Activated CD8-positive, alpha-beta memory T cell treated with anti-CD3 and anti-CD28 coated beads, Interleukin-2, amount 50 U/mL, for 1 hour (primary cell): ENCODE results near the gene CD1D.
A peak's percentile ranks its signal among the peaks of the same experiment; 100 is the strongest.
"Not testable (repeated sequence)": the region's sequence is repeated elsewhere in the genome, so short reads cannot be mapped to it uniquely, and the experiment has no call there.

ENCODE experiments used
- DNase-seq: peaks from one replicate; pipeline ENCODE4 v3.0.0-alpha.2; 2020; ENCODE audit errors: extremely low read depth

The CD1D gene

DNA sequence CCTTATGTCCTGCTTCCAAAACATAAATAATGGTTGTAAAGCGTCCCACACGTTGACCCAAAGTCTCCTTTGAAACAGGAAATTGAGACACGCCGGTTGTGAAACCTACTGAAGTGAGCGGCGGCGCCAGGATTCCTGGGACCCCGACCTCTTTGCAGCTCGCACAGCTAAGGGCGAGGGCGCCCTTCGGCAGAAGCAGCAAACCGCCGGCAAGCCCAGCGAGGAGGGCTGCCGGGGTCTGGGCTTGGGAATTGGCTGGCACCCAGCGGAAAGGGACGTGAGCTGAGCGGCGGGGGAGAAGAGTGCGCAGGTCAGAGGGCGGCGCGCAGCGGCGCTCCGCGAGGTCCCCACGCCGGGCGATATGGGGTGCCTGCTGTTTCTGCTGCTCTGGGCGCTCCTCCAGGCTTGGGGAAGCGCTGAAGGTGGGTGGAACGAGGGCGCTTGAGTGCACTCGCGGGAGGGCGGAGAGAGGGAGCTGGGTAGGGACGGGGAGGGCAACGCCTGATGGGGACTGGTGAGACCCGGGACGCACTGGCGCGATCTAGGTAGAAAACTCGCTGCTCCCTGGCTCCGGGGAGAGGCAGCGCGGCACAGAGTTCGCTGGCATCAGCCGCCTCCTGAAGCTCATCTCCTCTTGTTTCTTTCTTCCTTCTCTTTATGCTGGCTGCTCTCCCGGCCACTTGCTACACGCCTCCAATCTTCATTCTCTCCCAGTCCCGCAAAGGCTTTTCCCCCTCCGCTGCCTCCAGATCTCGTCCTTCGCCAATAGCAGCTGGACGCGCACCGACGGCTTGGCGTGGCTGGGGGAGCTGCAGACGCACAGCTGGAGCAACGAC is at the start of gene CD1D:
TSS of gene CD1D (plus strand) at position 155 of the 836 bp plus-strand sequence. CDS start at position 362, 207 bp downstream.
- DNase-seq = no peak

- no peak for DNase-seq
Measured at GRCh38 chr1:158131217-158131616, 49.5 kb upstream of the CD1D start.

DNA sequence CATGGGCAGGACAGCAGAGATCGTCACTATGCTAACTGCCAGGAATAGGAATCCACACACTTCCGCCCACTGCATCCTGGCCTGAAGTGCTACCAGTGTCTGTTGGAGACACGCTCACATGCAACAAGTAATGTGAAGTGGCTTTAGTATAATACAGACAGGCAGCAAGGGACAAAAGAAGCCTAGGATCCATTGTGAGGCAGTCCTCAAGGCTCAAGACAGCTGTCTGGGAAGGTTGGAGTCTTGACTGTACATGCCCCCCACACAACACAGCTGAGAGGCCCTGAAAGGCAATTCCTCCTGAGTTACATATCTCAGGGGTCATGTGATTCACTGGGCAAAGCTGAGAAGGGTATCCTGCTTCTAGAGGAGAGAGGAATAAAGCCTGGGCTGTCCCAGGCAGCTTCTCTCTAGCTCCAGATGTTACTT is 39.9 kb upstream of the CD1D start:
- no peak for DNase-seq

GRCh38 chr1:158145173-158145719 is 35.4 kb upstream of the CD1D start:
- no peak for DNase-seq

GRCh38 chr1:158146165-158146564 is 34.5 kb upstream of the CD1D start:
- no peak for DNase-seq

GRCh38 chr1:158146739-158147138 is 34.0 kb upstream of the CD1D start:
- no peak for DNase-seq

DNA sequence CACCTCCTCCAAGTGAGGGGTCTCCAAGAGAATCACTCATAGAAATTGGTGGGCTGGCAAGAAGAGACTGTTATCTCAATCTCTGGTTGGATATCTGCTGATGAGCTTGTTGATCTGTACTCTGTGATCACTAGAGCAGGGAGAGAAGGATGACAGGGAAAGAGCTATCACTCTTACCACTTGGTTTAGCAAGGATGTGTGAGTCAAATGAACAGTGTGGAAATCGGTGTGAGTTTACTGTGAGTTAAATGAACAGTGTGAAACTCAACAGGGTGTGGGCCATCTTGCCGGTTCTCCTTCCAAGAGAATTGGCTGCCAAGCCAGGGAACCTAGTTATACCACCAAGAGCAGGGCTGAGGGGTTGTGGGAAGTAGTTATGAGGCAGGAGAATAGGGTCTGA is 33.3 kb upstream of the CD1D start:
- DNase-seq = no peak

GRCh38 chr1:158147869-158148268 is 32.8 kb upstream of the CD1D start:
- DNase-seq = no peak

DNA sequence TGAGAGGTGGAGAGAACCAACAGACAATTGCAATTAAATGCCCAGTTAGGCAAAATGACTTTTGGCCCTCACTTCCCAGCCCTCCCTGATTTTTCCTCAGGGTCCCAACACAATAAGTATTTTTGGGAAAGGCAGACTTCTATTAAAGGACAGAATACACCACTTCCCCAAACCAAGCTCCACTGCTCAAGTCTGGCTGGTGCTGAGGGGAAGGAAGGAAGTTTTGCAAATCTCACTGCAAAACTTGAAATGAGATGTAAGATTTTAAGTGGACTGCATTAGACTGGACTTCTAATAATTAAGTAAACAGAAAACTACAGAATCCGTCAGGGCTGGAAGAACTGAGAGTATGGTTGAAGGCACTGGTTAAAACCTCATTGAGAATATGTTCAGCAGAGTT is 32.2 kb upstream of the CD1D start:
- no peak for DNase-seq

GRCh38 chr1:158149175-158149574 is 31.5 kb upstream of the CD1D start:
- no peak for DNase-seq

- DNase-seq = peak; percentile 19
Measured at GRCh38 chr1:158149577-158150269, 31.0 kb upstream of the CD1D start.

- DNase-seq = no peak
Measured at GRCh38 chr1:158150523-158150922, 30.2 kb upstream of the CD1D start.

- DNase-seq = no peak
Measured at GRCh38 chr1:158153179-158153578, 27.5 kb upstream of the CD1D start.

- DNase-seq = no peak
Measured at GRCh38 chr1:158153746-158154444, 26.8 kb upstream of the CD1D start.

DNA sequence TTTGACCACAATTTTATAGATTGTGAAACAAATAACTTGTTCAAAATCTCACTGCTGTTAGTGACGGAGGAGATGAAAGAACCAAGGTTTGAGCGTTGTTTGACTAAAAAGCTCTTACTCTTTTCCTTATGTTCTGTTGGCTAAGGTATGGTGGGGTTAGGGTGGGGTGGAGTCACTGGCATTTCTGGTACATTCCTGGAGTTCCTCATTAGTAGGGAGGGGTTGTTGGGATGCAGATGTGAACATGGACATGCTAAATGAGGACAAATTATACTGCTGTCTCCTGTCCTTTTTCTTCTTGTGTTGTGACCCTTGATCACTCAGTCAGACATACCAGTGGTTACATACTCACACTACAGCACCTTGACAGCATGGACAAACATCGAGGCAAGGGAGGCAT is 26.2 kb upstream of the CD1D start:
- DNase-seq = no peak

DNA sequence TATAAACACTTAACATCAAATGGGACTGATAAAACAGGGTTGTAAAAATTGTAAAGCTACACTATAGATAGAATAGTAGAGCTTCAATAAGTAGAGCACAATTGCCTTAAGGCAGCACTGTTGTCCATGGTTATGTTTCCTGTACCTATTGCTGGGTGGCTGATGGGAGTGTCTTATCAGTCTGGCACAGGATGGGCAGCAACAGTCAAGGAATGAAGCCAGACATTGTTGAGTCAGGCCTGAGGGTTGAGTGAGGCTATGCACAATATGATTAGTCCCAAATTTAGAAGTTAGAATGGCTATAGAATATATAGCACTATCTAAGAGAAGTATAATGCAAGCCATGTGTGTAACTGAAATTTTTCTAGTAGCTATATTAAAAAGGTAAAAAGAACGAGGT is 25.0 kb upstream of the CD1D start:
- no peak for DNase-seq

- DNase-seq = no peak
Measured at GRCh38 chr1:158159597-158159996, 21.1 kb upstream of the CD1D start.

DNA sequence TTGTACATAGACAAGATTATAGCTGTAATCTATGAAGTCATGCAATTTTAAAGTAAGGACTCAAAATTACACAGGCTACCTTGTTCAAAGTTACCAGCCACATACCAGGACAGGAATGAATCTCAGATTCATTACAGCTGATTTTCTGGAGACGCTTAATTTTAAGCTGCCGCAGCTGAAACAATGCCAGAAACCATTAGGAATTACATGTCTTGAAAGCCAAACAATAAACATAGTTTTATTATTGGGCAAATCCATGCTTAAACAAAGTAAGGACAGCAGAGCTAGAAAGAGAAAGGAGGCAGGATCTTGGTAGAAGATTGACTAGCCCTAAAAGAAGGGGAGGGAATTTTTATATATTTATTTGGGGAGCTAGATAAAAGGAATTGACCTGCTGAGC is 19.2 kb upstream of the CD1D start:
- DNase-seq = no peak

- no peak for DNase-seq
Measured at GRCh38 chr1:158163000-158163947, 17.4 kb upstream of the CD1D start.

DNA sequence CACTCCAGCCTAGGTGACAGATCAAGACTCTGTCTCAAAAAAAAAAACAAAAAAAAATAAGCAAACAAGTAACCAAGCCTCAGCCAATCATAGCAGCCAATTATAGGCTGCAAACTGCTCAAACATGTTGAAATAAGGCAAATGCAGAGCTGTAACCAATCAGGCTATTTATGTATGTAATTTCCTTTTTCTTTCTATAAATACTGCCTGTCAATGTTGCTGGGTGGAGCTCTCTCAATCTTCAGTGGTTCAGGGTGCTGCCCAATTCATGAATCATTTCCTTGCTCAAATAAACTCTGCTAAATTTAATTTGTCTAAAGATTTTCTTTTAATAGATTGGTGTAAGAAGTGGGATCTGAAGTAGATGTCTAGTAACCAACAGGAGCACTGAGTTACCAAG is 11.6 kb upstream of the CD1D start:
- DNase-seq = no peak

DNA sequence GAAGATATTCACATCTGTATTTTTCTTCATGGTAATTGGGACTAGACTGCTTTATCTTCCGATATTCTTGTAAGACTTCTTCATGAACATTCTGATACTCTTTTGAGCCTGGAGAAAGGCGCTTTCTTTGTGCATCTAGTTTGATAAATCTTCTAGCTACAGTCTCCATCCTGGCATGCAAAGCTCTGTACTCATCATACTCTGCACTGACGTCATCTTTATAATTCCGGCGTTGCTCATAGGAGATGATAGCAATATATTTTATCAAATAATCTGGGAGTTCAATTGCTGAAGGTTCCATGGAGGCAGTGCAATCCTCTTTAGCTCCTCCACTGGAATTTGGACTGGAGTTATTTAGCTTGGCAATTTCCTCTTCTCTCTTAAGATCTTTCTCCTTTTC is 4.8 kb upstream of the CD1D start:
- DNase-seq = not testable (repeated sequence)
